ENCODE data around the gene EHD1.
"Not testable (repeated sequence)": the region's sequence is repeated elsewhere in the genome, so short reads cannot be mapped to it uniquely, and the experiment has no call there.

The EHD1 gene

GRCh38 chr11:64855596-64856304 is 22.7 kb downstream of the EHD1 start:
- no peak for DNase-seq

- no peak for DNase-seq
Observed at GRCh38 chr11:64854534-64855502, 23.6 kb downstream of the EHD1 start.

- DNase-seq = no peak
Observed at GRCh38 chr11:64854157-64854533, 24.3 kb downstream of the EHD1 start.

- no peak for DNase-seq
Observed at GRCh38 chr11:64853709-64854108, 24.7 kb downstream of the EHD1 start.

DNA sequence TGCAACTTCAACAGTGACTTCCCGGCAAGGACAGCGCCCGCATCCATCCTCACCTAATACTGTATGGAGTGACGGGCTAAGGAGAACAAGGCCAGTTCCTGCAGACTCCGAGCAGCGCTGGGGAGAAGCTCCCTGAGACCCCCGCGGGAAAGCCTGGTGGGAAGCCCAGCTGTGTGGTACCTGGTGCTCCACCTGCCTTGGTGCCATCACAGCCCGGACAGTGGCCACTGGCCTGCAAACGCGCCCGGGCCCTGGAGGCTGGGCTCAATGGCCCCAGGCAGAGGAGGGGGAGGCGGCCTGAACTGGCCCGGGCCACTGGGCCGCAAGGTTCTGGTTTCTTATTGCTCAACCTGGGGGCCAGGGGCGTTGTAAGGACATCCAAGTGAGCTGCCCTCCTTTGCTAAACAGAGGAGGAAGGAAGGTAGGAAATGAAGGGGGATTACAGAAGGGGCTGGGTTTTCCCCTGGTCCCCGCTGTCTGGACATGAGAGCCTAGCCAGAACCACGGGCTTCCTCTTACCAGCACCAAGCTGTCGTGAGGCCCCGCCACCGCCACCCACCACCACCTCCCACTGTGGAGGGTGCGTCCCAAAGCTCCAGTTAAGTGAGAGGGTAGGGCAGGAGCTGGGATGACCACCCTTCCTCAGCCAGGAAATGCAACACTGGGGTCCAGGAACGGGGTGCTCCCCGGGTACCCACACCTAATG is 25.5 kb downstream of the EHD1 start:
- DNase-seq = no peak

- no peak for DNase-seq
Observed at GRCh38 chr11:64851831-64852351, 26.5 kb downstream of the EHD1 start.

DNA sequence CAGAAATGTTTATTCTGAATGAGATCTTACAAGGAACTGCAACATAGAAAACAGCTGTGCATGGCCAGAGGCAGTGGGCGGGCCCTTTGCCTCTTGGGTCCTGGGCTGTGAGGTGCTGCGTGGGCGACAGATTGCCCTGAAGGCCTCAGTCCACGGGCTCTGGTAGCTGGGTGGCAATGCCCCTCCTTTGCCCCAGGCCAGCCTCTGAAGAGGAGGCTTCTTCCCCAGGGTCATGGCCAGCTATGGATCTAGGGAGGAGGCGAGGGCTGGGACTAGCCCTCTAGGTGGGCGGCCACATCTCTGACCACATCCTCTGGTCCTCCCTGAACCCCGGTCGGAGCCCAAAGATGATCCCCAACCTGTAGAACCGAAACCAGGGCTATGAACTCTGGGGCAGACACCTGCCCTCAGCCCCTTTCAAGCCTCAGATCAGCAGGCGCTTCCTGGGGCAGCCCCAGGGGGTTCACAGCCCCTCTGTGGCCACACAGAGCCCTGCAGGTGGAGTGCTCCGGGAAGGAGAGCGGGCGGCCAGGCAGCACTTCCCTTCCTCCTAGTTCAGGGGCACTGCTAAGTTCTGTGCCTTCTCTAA is 27.3 kb downstream of the EHD1 start:
- DNase-seq = no peak

GRCh38 chr11:64849598-64850356 is 28.6 kb downstream of the EHD1 start:
- DNase-seq = no peak

DNA sequence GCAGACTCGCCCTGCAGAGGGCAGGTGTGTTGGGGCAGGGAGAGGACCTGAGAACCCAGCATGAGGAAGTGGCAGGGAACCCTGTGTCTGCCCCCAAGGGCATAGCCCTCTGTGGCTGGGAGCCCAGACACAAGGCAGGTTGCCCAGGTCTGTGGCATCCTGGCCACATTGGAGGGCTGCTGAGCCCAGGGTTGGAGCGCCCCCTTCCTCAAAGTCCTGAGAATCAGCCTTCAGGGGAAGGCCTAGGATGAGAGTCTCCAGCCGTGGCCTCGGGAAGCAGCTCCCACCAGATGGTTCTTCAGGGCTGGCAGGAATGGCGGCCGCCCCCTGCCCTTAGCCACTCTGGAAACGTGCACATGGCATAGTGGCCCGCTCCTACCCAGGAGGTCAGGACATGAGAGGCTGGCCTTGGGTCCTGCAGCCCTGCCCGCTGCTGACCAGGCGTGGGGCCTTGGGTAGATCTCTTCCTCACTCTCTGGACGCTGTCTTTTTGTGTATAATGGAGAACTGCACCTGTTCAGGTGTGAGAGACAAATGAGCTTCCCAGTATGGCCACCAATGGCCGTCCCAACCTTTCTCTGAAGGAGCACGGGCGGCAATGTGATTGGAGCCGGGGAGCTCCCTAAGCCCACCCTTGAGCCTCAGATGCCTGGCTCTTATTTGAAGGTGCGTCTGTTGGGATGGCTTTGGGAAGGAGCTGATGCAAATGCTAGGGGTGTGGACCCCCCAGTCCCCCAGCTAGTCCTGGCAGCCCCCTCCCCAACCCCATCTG is 29.4 kb downstream of the EHD1 start:
- peak; percentile 34 for DNase-seq

- DNase-seq = no peak
Observed at GRCh38 chr11:64848214-64848825, 30.1 kb downstream of the EHD1 start.

GRCh38 chr11:64846998-64847666 is 31.3 kb downstream of the EHD1 start:
- peak; percentile 88 for DNase-seq

DNA sequence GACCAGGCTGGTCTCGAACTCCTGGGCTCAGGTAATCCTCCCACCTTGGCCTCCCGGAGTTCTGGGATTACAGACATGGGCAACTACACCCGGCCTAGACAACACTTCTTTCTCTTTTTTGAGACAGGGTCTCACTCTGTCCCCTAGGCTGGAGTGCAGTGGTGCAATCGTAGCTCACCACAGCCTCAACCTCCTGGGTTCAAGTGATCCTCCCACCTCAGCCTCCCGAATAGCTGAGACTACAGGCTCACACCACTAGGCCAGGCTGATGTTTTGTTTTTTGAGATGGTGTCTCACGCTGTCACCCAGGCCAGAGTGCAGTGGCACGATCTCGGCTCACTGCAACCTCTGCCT is 32.7 kb downstream of the EHD1 start:
- not testable (repeated sequence) for DNase-seq

GRCh38 chr11:64845129-64845775 is 33.2 kb downstream of the EHD1 start:
- no peak for DNase-seq

GRCh38 chr11:64844330-64845128 is 33.9 kb downstream of the EHD1 start, which contains the start of gene CDC42BPG:
TSS of gene CDC42BPG (minus strand) at chr11:64844653. CDS start at chr11:64844569, 84 bp downstream.
- peak; percentile 82 for DNase-seq

GRCh38 chr11:64843686-64844329 is 34.6 kb downstream of the EHD1 start:
- DNase-seq = peak; percentile 22

DNA sequence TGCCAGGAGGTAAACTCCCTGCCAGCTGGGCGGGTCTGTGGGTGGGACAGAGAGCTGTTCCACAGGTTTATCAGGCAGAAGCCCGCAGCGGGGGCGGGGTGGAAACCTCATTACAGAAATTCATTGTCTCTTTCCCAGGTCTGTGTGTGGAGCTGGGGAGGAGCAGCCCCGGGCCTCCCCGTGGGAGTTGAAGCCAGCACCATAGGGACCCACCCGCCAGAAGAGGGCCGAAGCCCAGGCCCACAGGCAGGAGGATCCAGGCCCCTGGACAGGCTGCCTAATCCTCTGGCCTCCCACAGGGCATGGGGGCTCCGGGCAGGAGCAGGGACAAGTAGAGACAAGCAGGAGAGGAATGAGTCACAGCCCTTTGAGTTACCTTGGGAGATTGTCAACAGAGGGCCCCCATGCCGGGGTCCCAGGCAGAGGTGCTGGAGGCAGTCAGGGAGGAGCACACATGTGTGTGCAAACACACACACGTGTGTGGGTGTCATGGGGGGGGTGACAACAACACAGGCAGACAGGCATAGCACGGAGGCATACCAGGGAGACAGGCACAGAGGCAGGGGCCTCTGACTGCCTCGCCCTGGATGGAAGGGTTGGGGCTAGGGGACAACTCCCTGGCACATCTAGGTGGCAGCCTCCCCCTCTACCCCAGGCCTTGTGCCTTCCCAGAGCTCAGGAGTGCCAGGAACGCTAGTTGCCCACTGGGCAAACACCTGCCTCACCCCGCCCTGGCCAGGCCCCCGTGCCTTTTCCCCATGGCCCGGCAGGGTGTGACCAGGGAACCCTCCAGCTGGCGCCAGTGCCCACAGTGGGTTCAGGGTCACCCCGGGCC is 35.4 kb downstream of the EHD1 start:
- peak; percentile 43 for DNase-seq

DNA sequence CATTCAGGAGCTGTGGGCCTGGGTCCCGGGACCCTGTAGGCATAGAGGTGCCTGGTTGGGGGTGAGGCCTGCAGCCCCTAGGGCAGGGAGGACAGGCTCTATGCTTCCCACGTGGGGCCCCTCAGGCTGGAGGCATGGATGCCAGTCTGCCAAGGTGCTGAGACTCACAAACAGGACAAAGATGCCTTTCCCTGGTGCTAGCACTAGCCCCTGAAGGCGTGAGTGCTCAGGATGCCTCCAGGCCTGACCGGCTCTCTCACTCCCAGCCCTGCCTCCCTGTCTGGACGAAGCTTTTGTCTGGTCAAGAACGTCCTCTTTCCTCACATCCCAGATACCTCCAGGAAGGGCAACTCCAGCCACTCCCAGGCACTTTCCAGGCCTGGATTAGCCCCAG is 36.1 kb downstream of the EHD1 start:
- DNase-seq = no peak
